Measurements from ENCODE around the gene TRIM17. TPM values are rescaled to one million over a fixed set of nuclear protein-coding genes. Genes with fewer than 3 reads are reported as not detected.
A peak's percentile ranks its signal among the peaks of the same experiment; 100 is the strongest.

The TRIM17 gene
- total RNA-seq, 2 donors from 2014 or later, result not detected

DNA sequence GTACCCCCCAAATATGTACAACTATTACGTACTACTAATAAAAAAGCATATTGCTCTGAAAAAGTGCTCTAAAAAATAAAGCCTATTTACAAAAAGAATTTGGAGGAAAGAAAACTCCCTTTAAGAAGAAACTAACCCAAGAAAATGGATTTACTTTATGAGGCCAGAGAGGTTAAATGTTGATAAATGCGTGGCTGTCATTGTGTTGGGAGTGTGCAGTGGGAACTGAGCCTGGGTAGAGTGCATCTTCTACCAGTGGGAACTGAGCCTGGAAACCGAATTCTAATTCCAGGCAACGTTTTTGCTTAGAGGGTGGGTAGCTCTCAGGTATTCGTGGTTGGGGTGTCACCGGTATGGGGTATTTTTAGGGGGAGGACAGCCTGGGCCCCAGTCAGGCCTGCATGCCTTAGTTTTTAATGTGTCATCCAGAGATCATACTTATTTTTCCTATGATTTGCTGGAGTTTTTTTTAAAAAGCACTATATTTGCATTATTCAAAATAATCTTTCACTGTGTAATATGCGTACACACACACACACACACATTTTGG, 46.4 kb upstream of the TRIM17 start:
- no peak overlapping the region for H3K27ac ChIP-seq
- no peaks in the 10 kb centered on the region for H3K9me3 ChIP-seq
- no peaks in the 10 kb centered on the region for H3K36me3 ChIP-seq
- DNase-seq (ENCODE audit: low spot score), result no peak
- H3K4me3 ChIP-seq, result no peak overlapping the region
- peaks cover 0 to 33% of the 10 kb centered on the region in 2 donors for H3K4me1 ChIP-seq
- TF ChIP-seq, protein P1, sequence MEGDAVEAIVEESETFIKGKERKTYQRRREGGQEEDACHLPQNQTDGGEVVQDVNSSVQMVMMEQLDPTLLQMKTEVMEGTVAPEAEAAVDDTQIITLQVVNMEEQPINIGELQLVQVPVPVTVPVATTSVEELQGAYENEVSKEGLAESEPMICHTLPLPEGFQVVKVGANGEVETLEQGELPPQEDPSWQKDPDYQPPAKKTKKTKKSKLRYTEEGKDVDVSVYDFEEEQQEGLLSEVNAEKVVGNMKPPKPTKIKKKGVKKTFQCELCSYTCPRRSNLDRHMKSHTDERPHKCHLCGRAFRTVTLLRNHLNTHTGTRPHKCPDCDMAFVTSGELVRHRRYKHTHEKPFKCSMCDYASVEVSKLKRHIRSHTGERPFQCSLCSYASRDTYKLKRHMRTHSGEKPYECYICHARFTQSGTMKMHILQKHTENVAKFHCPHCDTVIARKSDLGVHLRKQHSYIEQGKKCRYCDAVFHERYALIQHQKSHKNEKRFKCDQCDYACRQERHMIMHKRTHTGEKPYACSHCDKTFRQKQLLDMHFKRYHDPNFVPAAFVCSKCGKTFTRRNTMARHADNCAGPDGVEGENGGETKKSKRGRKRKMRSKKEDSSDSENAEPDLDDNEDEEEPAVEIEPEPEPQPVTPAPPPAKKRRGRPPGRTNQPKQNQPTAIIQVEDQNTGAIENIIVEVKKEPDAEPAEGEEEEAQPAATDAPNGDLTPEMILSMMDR (IDR thresholded peaks at IDR 0.05), result no peak
- H3K27me3 ChIP-seq, result peaks cover 9 to 14% of the 10 kb centered on the region in 2 donors

DNA sequence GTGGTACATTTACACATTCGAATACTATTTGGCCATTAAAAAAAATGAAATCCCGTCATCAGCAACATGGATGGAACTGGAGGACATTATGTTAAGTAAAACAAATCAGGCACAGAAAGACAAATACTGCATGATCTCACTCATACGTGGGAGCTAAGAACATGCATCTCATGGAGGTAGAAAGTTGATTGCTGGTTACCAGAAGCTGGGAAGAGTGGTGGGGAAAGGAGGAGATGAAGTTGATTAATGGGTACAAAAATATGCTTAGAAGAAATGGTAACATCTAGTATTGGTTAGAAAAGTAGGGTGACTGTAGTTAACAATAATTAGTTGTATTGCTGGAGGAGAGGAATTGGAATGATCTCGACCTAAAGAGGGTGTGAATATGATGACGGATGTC, 45.9 kb upstream of the TRIM17 start:
- peaks cover 0 to 33% of the 10 kb centered on the region in 2 donors for H3K4me1 ChIP-seq
- no peak overlapping the region for H3K27ac ChIP-seq
- no peaks in the 10 kb centered on the region for H3K36me3 ChIP-seq
- DNase-seq (ENCODE audit: low spot score), result no peak
- TF ChIP-seq, protein P1 (IDR thresholded peaks at IDR 0.05), result no peak
- no peak overlapping the region for H3K4me3 ChIP-seq
- peaks cover 9 to 14% of the 10 kb centered on the region in 2 donors for H3K27me3 ChIP-seq
- no peaks in the 10 kb centered on the region for H3K9me3 ChIP-seq

DNA sequence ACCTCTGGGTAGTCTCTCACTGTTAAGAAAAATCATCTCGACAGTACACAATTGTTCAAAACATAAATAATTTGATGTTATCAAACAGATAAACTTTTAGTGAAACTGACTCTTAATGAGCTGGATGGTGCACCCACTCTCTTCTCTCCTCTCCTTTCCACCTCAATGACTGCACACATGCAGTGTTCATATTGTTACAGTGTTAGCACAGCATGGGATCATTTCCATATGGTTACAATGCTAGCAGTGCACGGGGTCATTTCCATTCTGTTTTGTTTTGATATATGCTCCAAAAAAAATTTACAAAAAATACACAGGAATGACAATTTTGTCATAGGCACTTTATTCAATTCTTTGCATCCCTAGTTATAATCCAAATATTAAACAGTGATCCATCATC, 44.2 kb upstream of the TRIM17 start:
- no peak overlapping the region for H3K4me3 ChIP-seq
- no peaks in the 10 kb centered on the region for H3K36me3 ChIP-seq

DNA sequence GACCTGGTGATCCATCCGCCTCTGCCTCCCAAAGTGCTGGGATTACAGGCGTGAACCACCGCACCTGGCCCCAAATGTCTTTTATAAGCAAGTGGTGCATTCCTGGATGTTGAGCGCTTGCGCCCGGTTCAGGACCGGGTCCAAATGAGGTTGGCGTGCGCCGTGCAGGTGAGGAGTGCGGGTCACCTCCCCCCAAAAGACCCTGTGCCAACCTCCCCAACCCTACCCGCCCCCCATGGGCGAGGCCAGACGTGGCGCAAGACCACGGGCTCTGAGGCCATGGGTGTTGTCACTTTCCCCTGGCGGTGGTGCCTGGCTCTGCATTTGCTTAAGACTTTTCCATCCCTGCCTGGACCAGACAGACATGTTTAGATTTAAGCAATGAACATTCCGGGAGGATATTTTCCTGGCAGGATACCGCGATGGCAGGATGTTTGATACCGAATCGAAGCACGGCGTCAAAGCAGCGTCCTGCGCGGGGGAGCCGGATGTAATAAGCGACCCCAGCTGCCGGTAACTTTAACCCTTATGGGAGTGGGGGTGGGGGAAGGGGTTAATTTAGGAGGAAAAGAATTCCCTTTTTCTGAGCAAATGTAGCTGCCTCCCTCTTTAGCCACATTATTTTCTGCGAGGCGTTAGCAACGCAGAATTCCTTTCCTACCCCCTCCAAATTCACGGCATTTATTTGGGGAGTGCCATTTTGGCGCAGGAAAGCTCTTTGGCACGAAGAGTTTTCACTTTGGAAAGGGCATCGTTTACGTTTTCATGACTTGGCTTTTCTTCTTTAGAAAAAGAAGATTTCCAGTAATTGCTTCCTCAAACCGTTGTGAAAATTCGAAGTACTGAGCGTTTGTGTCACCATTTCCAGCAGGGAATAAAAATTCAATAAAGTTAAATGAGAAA, 42.7 kb upstream of the TRIM17 start:
- TF ChIP-seq, protein P1 (IDR thresholded peaks at IDR 0.05), result peak; percentile 81 to 82
- no peaks in the 10 kb centered on the region for H3K36me3 ChIP-seq
- H3K27me3 ChIP-seq, result peaks cover 9 to 12% of the 10 kb centered on the region in 2 donors
- H3K9me3 ChIP-seq, result no peaks in the 10 kb centered on the region
- peaks cover 0 to 37% of the 10 kb centered on the region in 2 donors for H3K4me1 ChIP-seq
- H3K4me3 ChIP-seq, result peak overlapping the region; percentile 47 to 67
- peak overlapping the region; percentile 91 to 93 for H3K27ac ChIP-seq
- peak; percentile 83 for DNase-seq (ENCODE audit: low spot score)

More for the DNA sequence above, 44.2 kb upstream of the TRIM17 start:
- Histone ChIP-seq H3K4me1 (peaks cover 0 to 46% of the 10 kb centered on the region in 2 donors), H3K9me3 (no peaks in the 10 kb centered on the region), H3K27me3 (peaks cover 9 to 14% of the 10 kb centered on the region in 2 donors), H3K27ac (no peak overlapping the region)
- no peak for DNase-seq (ENCODE audit: low spot score)
- TF ChIP-seq, protein P1 (IDR thresholded peaks at IDR 0.05), result no peak

DNA sequence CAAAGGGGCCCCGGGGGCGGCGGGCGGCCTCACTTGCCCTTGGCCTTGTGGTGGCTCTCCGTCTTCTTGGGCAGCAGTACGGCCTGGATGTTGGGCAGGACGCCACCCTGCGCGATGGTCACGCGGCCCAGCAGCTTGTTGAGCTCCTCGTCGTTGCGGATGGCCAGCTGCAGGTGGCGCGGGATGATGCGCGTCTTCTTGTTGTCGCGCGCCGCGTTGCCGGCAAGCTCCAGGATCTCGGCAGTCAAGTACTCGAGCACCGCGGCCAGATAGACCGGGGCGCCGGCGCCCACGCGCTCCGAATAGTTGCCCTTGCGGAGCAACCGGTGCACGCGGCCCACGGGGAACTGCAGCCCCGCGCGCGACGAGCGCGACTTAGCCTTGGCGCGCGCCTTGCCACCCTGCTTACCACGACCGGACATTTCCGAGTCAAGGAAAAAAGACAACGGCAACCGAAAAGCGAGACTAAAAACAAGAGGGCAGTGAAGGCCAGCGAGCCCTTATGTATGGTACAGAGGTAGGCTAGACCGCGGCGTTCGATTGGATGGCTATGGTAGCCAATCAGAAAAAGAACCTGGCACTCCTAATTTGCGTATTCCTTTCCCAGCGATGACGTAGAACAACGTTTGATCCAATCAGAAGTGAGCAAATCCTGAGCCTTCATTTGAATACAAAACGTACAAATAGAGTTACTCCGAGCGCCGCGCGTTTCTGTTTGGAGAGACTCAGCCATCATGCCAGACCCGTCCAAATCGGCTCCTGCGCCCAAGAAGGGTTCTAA, 40.9 kb upstream of the TRIM17 start:
- TF ChIP-seq, protein P1 (IDR thresholded peaks at IDR 0.05), result peak in 1 of 2 donors; percentile 47
- no peaks in the 10 kb centered on the region for H3K9me3 ChIP-seq
- H3K27ac ChIP-seq, result peak overlapping the region; percentile 91 to 93
- DNase-seq (ENCODE audit: low spot score), result peak; percentile 96
- peak overlapping the region; percentile 47 to 67 for H3K4me3 ChIP-seq
- H3K27me3 ChIP-seq, result peaks cover 0 to 2% of the 10 kb centered on the region in 2 donors
- H3K36me3 ChIP-seq, result no peaks in the 10 kb centered on the region
- H3K4me1 ChIP-seq, result peaks cover 0 to 27% of the 10 kb centered on the region in 2 donors
